AG09309 (cell line): ENCODE results near the gene GARIN3.
"Not testable (repeated sequence)": the region's sequence is repeated elsewhere in the genome, so short reads cannot be mapped to it uniquely, and the experiment has no call there.

Experiments used
- DNase-seq: peaks from one replicate; pipeline ENCODE4 v3.0.0-alpha.2; 2010; ENCODE audit warnings: low read depth
- H3K4me3 ChIP-seq: 2 replicates; pipeline ENCODE4 v1.5.1; 2011; ENCODE audit warnings: mild to moderate bottlenecking, low read depth, low read length, moderate library complexity; ENCODE audit not compliant: control insufficient read depth
- TF ChIP-seq, protein P1 (sequence below): IDR thresholded peaks from 2 replicates; pipeline ENCODE4 v1.5.1; 2011; ENCODE audit warnings: mild to moderate bottlenecking, low read depth, low read length, inconsistent platforms; ENCODE audit not compliant: insufficient read depth, control insufficient read depth; ENCODE audit errors: missing control alignments

GARIN3 gene

DNA sequence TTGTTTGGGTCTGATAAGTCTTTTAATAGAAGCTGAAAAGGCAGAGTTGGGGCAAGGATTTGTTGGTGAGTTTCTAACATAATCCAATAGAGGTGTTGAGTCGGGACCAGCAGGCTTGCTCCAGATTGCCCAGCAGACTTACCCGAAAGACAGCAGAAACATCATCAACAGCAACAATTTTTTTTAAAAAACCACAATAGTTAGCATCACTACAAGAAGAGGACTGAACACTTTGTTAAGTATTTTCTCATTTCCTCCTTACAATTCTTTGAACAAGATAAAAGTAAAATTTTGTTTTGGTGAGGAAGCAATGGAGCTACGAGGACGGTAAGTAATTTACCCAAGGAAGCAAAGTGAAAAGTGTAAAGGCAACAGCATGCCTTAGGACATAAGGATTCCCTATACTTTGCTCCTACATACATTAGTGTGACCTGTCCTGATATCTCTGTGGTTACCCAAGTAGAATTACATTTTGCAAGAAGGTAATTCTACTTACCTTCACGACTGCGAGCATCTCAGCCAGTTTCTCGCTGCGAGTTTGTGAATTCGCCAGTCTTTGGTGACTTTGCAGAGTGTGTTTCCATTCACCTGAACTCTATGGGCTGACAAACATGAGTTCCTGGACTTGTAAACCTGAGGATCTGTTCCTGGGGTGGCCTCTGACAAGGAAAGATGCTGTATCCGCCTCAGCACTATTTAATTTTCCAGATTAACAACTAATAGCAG is 27.8 kb upstream of the GARIN3 start:
- no peak overlapping the region for H3K4me3 ChIP-seq
- TF ChIP-seq, protein P1, sequence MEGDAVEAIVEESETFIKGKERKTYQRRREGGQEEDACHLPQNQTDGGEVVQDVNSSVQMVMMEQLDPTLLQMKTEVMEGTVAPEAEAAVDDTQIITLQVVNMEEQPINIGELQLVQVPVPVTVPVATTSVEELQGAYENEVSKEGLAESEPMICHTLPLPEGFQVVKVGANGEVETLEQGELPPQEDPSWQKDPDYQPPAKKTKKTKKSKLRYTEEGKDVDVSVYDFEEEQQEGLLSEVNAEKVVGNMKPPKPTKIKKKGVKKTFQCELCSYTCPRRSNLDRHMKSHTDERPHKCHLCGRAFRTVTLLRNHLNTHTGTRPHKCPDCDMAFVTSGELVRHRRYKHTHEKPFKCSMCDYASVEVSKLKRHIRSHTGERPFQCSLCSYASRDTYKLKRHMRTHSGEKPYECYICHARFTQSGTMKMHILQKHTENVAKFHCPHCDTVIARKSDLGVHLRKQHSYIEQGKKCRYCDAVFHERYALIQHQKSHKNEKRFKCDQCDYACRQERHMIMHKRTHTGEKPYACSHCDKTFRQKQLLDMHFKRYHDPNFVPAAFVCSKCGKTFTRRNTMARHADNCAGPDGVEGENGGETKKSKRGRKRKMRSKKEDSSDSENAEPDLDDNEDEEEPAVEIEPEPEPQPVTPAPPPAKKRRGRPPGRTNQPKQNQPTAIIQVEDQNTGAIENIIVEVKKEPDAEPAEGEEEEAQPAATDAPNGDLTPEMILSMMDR, result no peak
- no peak for DNase-seq

DNA sequence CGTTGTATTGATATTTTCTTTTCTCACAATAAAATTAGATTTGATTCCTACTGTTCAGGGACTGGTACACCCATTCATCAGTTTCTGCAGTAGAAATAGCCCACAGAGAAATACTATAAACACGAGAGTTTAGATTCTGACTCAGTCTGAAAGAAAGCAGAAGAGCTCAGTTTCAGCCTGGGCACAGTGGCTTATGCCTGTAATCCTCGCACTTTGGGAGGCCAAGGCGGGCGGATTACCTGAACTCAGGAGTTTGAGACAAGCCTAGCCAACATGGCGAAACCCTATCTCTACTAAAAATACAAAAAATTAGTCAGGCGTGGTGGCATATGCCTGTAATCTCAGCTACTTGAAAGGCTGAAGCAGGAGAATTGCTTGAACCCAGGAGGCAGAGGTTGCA is 23.2 kb upstream of the GARIN3 start:
- TF ChIP-seq, protein P1, result no peak
- no peak for DNase-seq
- no peak overlapping the region for H3K4me3 ChIP-seq

DNA sequence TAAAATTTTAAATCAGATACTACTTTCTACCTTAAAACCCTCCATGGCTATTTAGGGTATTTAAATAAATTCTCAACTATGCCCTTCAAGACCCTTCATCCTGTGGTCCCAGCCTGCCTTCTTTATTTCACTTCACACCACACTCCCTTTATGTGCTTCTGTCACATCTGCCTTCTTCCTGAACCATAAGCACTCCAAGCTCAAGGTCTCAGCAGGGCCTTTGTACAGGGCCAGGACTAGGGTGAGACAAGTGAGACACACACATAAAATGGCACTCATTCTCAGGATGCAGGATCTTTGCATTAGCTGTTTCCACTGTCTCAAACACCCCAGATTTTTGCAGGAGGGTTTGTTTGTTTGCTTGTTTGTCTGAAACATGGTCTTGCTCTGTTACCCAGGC is 22.2 kb upstream of the GARIN3 start:
- TF ChIP-seq, protein P1, result no peak
- H3K4me3 ChIP-seq, result no peak overlapping the region

DNA sequence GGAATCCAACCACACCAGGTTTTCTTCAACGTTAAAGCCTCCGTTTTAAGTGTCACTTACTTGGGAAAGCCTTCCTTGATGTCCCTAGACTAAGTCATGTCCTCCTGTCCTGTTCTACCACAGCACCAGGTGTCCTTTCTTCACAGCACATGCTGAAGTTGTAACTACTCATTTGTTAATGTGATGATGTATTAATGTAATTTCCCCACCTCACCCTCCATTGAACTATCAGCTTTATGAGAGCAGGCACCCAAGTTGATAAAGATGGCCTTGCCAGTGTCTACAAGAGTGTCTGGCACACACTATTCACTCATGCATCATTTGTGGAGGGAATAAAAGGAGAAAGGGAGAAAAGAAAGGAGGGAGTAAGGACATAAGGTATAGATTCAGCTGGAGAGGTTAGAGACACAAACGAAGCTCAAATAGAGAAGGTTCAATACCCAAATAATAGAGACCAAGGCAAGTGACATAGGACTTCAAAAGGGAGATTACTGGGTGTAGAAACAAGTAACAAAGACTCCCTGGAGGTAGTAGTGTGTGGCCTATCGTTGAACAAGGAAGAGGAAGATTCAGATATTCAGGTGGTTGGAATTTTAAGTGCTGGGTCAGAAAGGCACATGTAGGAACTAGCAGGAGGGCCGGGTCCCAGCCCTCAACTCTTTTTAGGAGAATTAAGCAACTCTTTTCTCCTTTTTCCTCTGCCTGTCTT is 21.1 kb upstream of the GARIN3 start:
- TF ChIP-seq, protein P1, result no peak
- H3K4me3 ChIP-seq, result no peak overlapping the region
- no peak for DNase-seq

More for the DNA sequence above, 22.2 kb upstream of the GARIN3 start:
- DNase-seq, result no peak

DNA sequence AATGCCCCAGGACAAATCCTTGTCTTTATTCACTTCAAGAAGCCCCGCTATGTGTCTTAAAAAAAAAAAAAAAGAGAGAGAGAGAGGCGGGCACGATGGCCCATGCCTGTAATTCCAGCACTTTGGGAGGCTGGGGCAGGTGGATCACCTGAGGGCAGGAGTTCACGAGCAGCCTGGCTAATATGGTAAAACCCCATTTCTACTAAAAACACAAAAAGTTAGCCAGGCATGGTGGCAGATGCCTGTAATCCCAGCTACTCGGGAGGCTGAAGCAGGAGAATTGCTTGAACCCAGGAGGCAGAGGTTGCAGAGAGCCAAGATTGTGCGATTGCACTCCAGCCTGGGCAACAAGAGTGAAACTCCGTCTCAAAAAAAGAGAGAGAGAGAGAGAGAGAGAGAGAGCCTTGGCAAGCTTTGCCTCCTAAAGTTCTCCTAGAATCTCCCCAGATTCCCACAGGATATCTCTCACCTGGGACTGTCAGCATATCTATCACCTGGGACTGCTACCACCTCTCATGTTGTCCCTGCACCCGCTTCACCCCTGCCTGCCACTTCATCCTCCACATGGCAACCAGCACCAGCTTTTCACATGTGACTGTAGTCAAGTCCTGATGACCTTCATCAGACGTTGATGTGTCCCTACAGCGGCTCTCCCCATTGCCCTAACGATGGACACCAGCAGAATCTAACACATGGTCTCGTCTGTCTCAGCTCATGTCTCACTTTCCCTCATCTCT is 20.4 kb upstream of the GARIN3 start:
- no peak overlapping the region for H3K4me3 ChIP-seq
- DNase-seq, result no peak
- TF ChIP-seq, protein P1, result no peak

DNA sequence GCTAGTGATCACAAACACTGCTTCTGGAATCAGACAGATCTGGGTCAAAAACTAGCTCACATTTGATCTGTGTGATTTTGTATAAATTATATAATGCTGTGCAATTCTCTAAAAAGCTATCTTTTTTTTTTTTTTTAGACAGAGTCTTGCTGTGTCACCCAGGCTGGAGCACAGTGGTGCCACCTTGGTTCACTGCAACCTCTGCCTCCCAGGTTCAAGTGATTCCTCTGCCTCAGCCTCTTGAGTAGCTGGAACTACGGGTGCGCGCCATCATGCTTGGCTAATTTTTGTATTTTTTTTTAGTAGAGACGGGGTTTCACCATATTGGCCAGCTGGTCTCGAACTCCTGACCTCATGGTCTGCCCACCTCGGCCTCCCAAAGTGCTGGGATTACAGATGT is 19.1 kb upstream of the GARIN3 start:
- not testable (repeated sequence) for H3K4me3 ChIP-seq, DNase-seq
